Germinal center (tissue), 1 donor: ENCODE measurements around the gene CDK5R1.

ENCODE experiments used
- DNase-seq: peaks from one replicate; pipeline ENCODE4 v3.0.0; 2012; ENCODE audit warnings: mixed read lengths, low spot score

CDK5R1 gene

GRCh38 chr17:32493571-32493970 lies 6.8 kb downstream of the CDK5R1 start:
- no peak for DNase-seq

GRCh38 chr17:32493976-32494513 lies 7.3 kb downstream of the CDK5R1 start:
- no peak for DNase-seq

GRCh38 chr17:32494621-32495358 lies 8.0 kb downstream of the CDK5R1 start:
- DNase-seq, result no peak

GRCh38 chr17:32495359-32496231 lies 8.8 kb downstream of the CDK5R1 start:
- no peak for DNase-seq

- no peak for DNase-seq
Observed at GRCh38 chr17:32496395-32497073, 9.7 kb downstream of the CDK5R1 start.

- DNase-seq, result no peak
Observed at GRCh38 chr17:32497431-32498205, 10.8 kb downstream of the CDK5R1 start.

GRCh38 chr17:32498391-32498790 lies 11.6 kb downstream of the CDK5R1 start:
- no peak for DNase-seq

- no peak for DNase-seq
Observed at GRCh38 chr17:32502013-32502412, 15.2 kb downstream of the CDK5R1 start.

- no peak for DNase-seq
Observed at GRCh38 chr17:32502710-32503109, 15.9 kb downstream of the CDK5R1 start.

- peak; percentile 60 for DNase-seq
Observed at GRCh38 chr17:32503251-32504165, 16.7 kb downstream of the CDK5R1 start.

- DNase-seq, result no peak
Observed at GRCh38 chr17:32504166-32504990, 17.6 kb downstream of the CDK5R1 start.

GRCh38 chr17:32508926-32509325 lies 22.1 kb downstream of the CDK5R1 start:
- no peak for DNase-seq

GRCh38 chr17:32510466-32510865 lies 23.7 kb downstream of the CDK5R1 start:
- no peak for DNase-seq

- DNase-seq, result no peak
Observed at GRCh38 chr17:32512328-32512727, 25.5 kb downstream of the CDK5R1 start.

GRCh38 chr17:32513579-32513978 lies 26.8 kb downstream of the CDK5R1 start:
- no peak for DNase-seq

GRCh38 chr17:32514606-32515005 lies 27.8 kb downstream of the CDK5R1 start:
- no peak for DNase-seq

GRCh38 chr17:32515677-32516383 lies 29.0 kb downstream of the CDK5R1 start:
- no peak for DNase-seq

GRCh38 chr17:32516450-32516849 lies 29.7 kb downstream of the CDK5R1 start:
- DNase-seq, result no peak
